ENCODE data around the gene PNLIPRP1.

The PNLIPRP1 gene

DNA sequence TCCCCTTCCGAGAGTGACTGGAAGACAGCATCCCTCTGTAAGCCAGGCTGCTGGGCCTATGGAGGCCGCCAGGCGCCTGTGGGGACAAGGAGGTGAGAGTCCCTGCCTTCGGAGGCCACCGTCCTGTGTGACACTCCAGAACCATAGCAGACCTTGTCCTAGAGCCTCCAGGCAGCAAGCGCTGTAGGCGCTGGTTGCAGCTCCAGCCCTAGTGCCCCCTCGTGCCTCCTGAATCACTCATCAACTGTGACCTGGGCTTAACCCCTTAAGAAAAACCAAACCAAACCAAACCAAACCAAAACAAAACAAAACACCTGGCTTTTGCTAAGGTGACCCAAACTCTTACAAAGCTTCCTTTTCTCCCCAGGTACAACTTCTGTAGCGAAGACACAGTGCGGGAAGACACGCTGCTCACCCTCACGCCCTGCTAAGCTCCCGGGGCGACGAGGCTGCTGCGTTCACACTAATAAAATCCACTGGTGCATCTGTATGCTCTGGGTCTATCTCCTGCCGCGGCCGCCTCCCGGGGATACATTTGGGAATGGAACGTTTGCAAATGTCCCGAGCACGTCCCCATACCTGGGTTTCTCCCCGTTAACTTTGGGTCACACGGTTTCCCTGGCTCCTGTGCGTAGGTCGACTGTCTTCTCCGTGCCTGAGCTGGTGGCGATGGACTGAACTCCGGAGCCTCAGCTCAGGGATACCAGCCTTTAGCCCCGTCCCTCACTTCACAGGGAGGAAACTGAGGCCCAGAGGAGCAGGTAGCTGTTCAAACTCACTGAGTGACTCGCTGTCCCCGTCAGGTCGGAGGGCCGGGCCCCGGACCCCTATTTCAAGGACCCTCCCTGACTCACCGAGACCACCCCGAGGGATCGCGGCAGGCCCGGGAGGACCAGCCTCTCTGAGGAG is 18.2 kb downstream of the PNLIPRP1 start:
- TF ChIP-seq, protein P1, sequence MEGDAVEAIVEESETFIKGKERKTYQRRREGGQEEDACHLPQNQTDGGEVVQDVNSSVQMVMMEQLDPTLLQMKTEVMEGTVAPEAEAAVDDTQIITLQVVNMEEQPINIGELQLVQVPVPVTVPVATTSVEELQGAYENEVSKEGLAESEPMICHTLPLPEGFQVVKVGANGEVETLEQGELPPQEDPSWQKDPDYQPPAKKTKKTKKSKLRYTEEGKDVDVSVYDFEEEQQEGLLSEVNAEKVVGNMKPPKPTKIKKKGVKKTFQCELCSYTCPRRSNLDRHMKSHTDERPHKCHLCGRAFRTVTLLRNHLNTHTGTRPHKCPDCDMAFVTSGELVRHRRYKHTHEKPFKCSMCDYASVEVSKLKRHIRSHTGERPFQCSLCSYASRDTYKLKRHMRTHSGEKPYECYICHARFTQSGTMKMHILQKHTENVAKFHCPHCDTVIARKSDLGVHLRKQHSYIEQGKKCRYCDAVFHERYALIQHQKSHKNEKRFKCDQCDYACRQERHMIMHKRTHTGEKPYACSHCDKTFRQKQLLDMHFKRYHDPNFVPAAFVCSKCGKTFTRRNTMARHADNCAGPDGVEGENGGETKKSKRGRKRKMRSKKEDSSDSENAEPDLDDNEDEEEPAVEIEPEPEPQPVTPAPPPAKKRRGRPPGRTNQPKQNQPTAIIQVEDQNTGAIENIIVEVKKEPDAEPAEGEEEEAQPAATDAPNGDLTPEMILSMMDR (IDR thresholded peaks at IDR 0.05; ENCODE audit: insufficient read depth, low read depth, low read length, missing control alignments): no peak
- no peak for DNase-seq (ENCODE audit: low read depth)
- H3K4me3 ChIP-seq (ENCODE audit: low read length): no peak overlapping the region

DNA sequence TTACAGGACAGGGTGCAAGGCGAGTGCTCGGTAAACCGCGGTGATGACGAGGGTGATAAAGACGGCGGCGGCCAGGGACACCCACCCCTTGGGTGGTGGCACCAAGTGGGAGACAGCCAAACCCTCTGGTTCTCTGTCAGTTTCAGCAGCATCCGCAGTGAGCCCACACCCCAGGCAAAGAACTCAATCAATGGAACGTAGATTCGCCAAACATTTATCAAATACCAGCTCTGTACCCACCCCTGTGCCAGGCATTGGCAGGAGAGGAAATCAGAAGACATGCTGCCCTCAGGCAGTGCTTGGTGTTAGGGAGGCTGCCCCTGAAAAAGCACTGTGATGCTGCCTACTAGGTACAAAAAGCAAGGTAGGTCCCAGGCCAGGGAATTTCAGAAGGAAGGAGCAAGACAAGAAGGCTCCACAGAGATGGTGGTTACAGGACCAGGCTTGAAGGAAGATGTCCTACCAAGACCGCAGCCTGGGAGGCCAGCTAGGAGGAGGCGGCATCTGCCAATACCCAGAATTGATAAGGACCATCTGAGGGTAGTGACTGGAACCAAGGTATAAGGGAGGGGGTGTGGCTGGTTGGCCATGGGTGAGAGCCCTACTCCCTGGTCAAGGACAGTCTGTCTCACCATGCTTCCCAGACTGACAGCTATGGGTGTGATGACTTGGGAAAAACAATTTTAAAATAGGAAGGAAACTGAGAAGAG is 19.8 kb downstream of the PNLIPRP1 start:
- TF ChIP-seq, protein P1 (IDR thresholded peaks at IDR 0.05; ENCODE audit: insufficient read depth, low read depth, low read length, missing control alignments): no peak
- no peak for DNase-seq (ENCODE audit: low read depth)

DNA sequence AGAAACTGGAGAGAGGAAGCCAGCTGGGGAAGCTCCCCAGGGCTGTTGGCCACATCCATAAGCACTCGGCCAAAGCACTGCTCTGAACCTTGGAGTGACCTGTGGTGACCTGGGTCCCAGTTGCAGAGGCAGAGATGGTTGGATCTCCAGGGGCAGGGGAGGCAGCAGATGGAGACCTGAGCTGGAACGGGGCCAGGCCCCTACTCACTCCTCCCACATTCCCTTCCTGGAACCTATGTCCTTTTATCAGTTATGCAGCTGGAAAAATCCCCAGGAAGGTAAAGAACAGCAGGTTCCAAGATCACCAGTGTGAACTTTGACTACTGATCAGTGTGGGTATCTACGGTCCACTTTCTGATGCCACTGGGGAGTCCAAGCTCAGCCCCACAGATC is 20.4 kb downstream of the PNLIPRP1 start:
- TF ChIP-seq, protein P1 (IDR thresholded peaks at IDR 0.05; ENCODE audit: insufficient read depth, low read depth, low read length, missing control alignments): no peak
- no peak for DNase-seq (ENCODE audit: low read depth)
- H3K4me3 ChIP-seq (ENCODE audit: low read length): no peak overlapping the region

More for the DNA sequence above, 19.8 kb downstream of the PNLIPRP1 start:
- no peak overlapping the region for H3K4me3 ChIP-seq (ENCODE audit: low read length)

DNA sequence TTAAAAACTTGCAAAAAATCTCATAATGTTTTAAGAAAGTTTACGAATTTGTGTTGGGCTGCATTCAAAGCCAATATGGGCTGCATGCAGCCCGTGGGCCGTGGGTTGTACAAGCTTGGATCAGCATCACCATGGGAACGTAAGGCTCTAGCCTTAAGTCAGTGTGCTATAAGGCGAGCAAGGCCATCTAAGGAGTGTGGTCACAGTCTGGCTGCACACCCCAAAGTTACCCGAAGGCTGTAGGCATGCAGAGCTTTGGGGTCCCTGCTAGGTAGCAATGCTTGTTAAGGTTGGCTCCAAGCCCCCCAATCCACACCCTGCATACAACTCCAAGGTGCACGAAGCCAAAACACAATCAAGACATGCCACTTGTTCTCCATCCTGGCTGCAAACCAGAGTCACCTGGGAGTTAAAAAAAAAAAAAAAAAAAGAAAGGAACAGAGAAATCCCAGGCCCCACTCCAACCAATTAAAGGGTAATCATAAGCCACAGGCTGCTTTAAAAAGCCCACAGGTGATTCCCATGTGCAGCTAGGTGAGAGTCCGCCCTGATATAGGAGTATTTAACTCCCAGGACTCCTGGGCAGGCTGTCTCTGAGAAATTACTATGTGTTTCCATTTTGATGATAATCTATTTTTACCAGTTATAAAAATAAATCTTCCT is 21.5 kb downstream of the PNLIPRP1 start:
- H3K4me3 ChIP-seq (ENCODE audit: low read length): no peak overlapping the region
- TF ChIP-seq, protein P1 (IDR thresholded peaks at IDR 0.05; ENCODE audit: insufficient read depth, low read depth, low read length, missing control alignments): no peak
- no peak for DNase-seq (ENCODE audit: low read depth)

DNA sequence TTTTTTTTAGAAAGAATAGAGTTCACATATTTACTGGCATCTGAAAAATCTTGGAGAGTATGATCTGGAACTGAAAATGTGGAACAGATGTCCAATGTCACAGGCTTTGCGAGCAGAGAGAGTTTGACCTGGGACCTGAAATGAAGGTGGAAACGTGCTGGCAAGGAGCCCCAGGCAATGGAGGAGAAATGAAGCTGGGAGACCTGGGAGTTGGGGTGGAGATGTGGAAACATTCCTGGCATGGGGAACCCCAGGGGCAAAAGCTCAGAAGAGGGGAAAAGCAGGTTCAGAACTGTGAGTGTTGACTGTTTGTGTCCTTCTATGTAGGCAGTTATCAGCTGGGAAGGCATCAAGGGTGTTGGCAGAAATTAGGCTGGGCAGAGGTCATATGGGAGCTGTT is 22.7 kb downstream of the PNLIPRP1 start:
- TF ChIP-seq, protein P1 (IDR thresholded peaks at IDR 0.05; ENCODE audit: insufficient read depth, low read depth, low read length, missing control alignments): no peak
- no peak overlapping the region for H3K4me3 ChIP-seq (ENCODE audit: low read length)
- no peak for DNase-seq (ENCODE audit: low read depth)

DNA sequence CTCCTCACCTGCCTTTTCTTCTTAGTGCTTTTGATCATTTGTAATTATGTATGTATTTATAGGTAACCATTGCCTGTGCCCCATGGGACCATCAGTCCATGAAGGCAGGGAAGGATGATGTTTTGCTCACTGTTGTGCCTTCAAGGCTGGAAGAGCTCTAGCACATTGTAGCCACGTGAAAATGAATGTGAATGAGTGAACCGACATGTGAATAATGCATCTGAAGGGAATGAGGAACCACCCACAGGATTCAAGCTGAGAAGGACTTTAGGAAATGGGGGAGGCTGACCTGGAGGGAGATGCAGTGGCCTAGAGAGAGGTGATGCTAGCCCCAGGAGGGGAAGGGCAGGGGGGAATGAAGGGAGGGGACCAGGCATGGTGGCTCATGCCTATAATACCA is 24.0 kb downstream of the PNLIPRP1 start:
- no peak overlapping the region for H3K4me3 ChIP-seq (ENCODE audit: low read length)
- no peak for DNase-seq (ENCODE audit: low read depth)
- TF ChIP-seq, protein P1 (IDR thresholded peaks at IDR 0.05; ENCODE audit: insufficient read depth, low read depth, low read length, missing control alignments): no peak

Data from epithelial cell of esophagus (primary cell).